ENCODE results near the gene NSMCE1. TPM values are rescaled to one million over a fixed set of nuclear protein-coding genes. Genes with fewer than 3 reads are reported as not detected.
"Not testable (repeated sequence)": the region's sequence is repeated elsewhere in the genome, so short reads cannot be mapped to it uniquely, and the experiment has no call there.

Gene NSMCE1
- total and polyA plus RNA-seq, 2 of the 4 experiments (the other 2 are of a cell fraction) = 47.5 to 120 TPM

DNA sequence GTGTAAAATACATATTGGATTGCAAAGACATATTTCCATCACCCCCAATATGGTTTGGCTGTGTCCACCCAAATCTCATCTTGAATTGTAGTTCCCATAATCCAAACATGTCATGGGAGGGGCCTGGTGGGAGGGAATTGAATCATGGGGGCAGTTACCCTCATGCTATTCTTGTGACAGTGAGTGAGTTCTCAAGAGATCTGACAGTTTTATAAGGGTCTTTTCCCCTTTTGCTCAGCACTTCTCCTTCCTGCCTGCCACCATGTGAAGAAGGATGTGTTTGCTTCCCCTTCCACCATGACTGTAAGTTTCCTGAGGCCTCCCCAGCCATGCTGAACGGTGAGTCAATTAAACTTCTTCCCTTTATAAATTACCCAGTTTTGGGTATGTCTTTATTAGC lies 21.5 kb downstream of the NSMCE1 start:
- H3K36me3 ChIP-seq (ENCODE audit: control insufficient read depth, insufficient read depth, low read length); in situ Hi-C loops (cut with MboI; ENCODE audit: low sequenced_read_pairs); H4K8ac ChIP-seq (ENCODE audit: low read depth in 2 of 2, low read length in 2 of 2); DNase-seq; H3K27ac ChIP-seq (ENCODE audit: insufficient read depth, low read length); CTCF ChIA-PET; H3K27me3 ChIP-seq (ENCODE audit: control insufficient read depth, insufficient read depth, low read length); H3K18ac ChIP-seq (ENCODE audit: low read depth, low read length); H3K9me3 ChIP-seq (ENCODE audit: control insufficient read depth, insufficient read depth, low read length); H3K4me2 ChIP-seq (ENCODE audit: low read depth, low read length); dilution Hi-C loops (cut with HindIII; ENCODE audit: low sequenced_read_pairs, unreplicated experiment); H2BK5ac ChIP-seq (ENCODE audit: low read depth, low read length, poor library complexity, severe bottlenecking); ATAC-seq (ENCODE audit: low read depth); H4K5ac ChIP-seq (ENCODE audit: low read depth, low read length); H2AK9ac ChIP-seq (replicated peaks; ENCODE audit: low read depth, low read length, poor library complexity); H3K4me3 ChIP-seq (ENCODE audit: insufficient read depth, low read depth, low read length); H4K20me1 ChIP-seq (ENCODE audit: insufficient read depth, low read length); BruUV-seq (replicated peaks); H3K9ac ChIP-seq (ENCODE audit: low read depth, low read length); H2AFZ ChIP-seq (replicated peaks; ENCODE audit: low read length, poor library complexity); POLR2A ChIA-PET (ENCODE audit: unreplicated experiment); H3K56ac ChIP-seq (ENCODE audit: extremely low read depth, insufficient read depth, low read length); intact Hi-C loops (cut with micrococcal nuclease): not testable (repeated sequence)
- Histone ChIP-seq H3K14ac (replicated peaks; ENCODE audit: low read depth, low read length) (0 out of 2 replicates have a peak overlapping the region, but pooled peaks have one; percentile 61), H2BK15ac (ENCODE audit: low read depth, low read length) (peak overlapping the region; percentile 66; the same call in 2 of the 3 replicates), H3K9me1 (ENCODE audit: insufficient read depth, low read length) (peaks cover 31% of the 10 kb centered on the region), H2BK20ac (ENCODE audit: low read depth, low read length) (peak overlapping the region; percentile 73; the same call in 1 of the 2 replicates), H3K79me1 (ENCODE audit: low read depth in 1 of 2, low read length in 2 of 2) (peaks cover 29 to 56% of the 10 kb centered on the region in 2 experiments), H3K23ac (ENCODE audit: low read depth, low read length) (peak overlapping the region; percentile 25; the same call in 1 of the 2 replicates), H3K4ac (ENCODE audit: low read depth, low read length) (peak overlapping the region; percentile 69; the same call in 1 of the 2 replicates), H2AK5ac (ENCODE audit: low read depth, low read length) (peak overlapping the region; percentile 83; the same call in 1 of the 2 replicates), H2BK120ac (ENCODE audit: low read depth, low read length) (peak overlapping the region; percentile 82), H4K91ac (ENCODE audit: insufficient read depth, low read depth, low read length) (peak overlapping the region; percentile 57), H3K4me1 (ENCODE audit: control insufficient read depth, insufficient read depth, low read length) (peaks cover 29% of the 10 kb centered on the region)
- WGBS, 2 experiments (ENCODE audit: extremely low coverage in 2 of 2, insufficient read length in 1 of 2) = no CpG with 5 or more reads among the region's 1 CpG
